ENCODE data around the gene NDUFAF4.

DNA sequence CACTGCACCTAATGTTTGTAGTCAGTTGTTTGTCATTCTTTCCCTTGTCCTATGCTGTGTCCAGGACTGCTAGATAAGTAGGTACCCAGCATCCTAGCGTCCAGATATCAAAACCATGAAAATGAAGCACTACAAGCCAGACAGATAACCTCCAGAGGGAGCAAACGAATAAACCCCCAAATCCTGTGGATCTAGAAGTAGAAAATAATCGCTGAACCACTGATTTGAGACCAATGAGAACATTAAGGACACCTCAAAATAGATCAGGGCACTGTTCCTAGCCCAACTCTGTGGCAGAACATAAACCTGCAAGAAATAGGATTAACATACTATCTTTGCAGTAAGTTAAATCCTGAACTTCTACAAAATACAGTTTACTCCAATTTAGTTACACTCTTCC lies 25.7 kb upstream of the NDUFAF4 start:
- TF ChIP-seq CTCF (IDR thresholded peaks at IDR 0.05) (no peak), POLR2A (IDR thresholded peaks at IDR 0.05) (no peak)

Data from right lobe of liver (tissue), 4 donors.